ENCODE results near the gene NFAM1.

GRCh38 chr22:42342426-42343120 lies 89.6 kb downstream of the NFAM1 start:
- no peak for TF ChIP-seq POLR2A (IDR thresholded peaks at IDR 0.05)
- TF ChIP-seq CTCF (IDR thresholded peaks at IDR 0.05), result no peak
